Measurements from ENCODE around the gene GREB1L. TPM values are rescaled to one million over a fixed set of nuclear protein-coding genes. Genes with fewer than 3 reads are reported as not detected.
"Not testable (repeated sequence)": the region's sequence is repeated elsewhere in the genome, so short reads cannot be mapped to it uniquely, and the experiment has no call there.

GREB1L gene
- under 1 TPM; 0.50 to 0.91 (median 0.63) TPM for polyA plus RNA-seq (ENCODE audit: insufficient read depth in 1 of 5, insufficient read length in 5 of 5, low replicate concordance in 1 of 5)
- long read RNA-seq, donor 1, result 0 reads
- long read RNA-seq, donor 2, result 0 reads
- long read RNA-seq, donor 3, result 0 reads
- long read RNA-seq, donor 4, result 0 reads
- long read RNA-seq, donor 5, result 0 reads
- long read RNA-seq, donor 6, result 0 reads
- long read RNA-seq, donor 7, result 0 reads
- long read RNA-seq, donor 8, result 0 reads

DNA sequence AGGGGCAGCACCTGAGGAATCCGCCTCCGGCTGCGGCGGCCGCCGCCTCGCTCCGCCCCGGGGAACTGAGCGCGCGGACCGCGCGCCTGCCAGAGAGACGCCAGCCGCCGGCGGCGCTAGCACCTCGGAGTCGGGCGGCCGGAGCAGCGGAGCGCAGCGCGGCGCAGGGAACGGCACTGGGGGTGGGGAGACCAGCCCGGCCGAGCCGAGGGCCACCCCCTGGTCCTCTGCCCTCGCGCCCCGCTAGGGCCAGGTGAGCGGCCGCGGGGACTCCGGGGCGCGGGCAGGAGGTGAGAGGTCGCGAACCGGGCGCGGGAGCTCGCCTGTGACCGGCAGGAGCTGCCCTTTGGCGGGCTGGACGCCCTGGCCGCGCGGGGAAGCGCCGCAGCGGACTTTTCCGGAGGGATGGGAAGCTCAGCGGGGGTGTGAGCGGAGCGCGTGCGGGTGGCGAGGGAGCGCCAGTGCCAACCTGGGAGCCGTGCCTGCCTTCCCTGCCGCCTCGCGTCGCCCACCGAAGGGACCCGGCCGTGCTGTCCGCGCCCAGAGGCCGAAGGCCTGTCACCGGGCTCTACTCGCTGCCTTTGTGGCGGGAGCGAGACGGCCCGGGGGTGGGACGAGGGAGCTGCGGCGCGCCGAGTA is at the start of gene GREB1L:
TSS of gene GREB1L (plus strand) at position 92 of the 639 bp plus-strand sequence. CDS start 141,287 bp downstream, outside the sequence.
- peak in 1 of 2 donors; percentile 43 for DNase-seq

DNA sequence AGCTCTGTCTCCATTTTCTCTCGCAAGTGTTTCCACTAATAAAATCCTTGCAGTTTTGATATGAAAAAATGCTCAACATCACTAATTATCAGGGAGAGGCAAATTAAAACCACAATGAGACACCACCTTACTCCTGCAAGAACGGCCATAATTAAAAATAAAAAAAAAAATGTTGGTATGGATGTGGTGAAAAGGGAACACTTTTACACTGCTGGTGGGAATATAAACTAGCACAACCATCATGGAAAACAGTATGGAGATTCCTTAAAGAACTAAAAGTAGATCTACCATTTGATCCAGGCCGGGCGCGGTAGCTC is 49.8 kb upstream of the GREB1L start:
- DNase-seq, result no peak

DNA sequence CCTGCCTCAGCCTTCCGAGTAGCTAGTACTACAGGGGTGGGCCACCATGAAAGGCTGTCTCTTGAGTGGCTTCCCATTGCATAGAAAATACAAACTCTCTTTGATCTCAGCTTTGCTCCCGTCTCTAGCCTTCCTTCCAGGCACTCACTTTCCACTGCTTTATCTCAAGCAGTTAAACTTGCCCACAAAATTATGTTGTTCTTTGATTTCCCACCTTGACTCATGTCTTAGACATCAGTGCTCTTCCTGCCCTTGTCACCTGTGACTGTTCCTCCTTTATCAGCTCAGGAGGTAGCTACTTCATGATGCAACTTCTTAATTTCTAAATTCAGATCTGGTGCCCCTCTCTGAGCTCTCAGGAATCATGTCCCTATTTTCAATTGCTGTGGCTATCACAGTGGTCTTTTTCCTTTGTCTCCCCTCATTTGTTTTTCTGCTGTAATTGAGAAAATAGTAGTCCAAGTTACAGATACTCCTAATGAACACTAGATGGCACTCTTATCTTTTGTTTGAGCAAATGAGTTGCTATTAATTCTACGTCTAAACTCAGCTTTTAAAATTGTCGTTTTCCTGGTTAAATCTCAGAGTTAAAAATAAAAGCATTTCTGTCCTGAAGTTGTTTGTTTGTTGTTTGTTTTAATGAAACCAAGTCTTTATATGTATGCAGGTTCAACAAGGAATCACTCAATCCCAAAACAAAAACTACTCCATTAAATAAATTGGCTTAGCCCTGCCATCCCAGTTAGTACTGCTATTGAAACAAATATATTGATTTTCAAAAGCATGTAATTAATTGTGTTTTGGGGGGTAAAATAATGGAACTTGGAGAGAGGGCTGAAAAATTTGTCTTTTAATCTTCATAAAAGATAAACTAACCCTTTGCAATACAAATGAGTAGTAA is 46.9 kb upstream of the GREB1L start:
- DNase-seq, result peak in 1 of 2 donors; percentile 19

DNA sequence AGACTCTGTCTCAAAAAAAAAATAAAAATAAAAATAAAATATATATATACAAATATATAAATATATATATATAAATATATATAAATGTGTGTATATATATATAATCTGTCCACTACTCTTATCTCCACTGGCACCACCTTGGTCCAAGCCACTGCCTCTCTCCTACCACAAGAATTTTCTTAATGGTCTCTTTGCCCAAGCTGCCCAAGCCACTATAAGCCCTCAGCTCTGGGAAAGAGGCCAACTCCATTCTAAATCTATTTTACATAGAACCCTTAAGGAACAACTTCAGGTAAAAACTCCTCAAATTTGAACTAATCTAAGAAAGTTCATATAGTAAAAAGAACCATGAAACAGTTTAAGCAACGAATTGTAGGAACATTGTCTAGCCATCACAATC is 45.6 kb upstream of the GREB1L start:
- DNase-seq, result peak in 1 of 2 donors; percentile 21

DNA sequence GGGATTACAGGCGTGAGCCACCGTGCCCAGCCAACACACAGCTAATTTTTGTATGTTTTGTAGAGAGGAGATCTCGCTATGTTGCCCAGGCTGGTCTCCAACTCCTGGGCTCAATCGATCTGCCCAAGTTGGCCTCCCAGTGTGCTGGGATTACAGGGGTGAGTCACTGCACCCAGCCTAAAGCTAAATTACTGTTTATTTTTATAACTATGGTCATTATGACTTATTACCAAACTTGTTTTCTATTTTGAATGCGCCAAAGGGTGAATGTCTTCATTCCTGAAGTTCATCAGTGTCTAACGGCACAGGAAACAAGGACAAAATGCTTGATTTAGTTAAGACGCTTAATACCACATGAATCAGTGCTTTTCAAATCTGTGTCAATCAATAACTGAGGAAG is 38.9 kb upstream of the GREB1L start:
- DNase-seq, result no peak

DNA sequence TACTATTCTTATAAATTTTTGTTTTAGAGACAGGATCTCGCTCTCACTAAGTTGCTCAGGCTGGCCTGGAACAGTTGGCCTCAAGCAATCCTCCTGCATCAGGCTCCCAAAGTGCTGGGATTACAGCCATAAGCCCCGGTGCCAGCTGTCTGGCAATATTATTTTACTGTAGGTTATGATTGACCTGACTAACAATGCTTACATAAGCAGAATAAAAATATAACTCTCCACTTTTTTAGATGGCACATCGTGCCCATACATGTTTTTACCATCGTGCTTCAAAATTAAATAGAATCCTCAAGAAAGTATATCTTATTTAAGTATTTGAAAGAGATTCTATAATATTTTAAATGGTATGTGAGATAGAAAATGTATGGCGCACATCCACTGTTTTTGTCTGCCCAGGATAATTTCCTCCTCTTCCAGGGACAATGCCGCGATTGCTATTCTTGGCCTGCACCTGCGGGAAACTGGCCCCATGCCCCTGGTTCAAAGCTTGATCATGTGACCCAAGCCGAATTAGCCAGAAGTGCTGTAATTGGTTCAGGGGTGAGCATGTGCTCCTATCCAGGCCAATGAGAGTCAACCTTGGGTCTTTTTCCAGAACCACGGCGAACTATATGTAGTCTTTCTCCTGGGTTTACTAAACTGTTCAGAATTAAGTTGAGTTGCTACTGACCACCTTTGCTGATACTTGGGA is 38.3 kb upstream of the GREB1L start:
- DNase-seq, result no peak

DNA sequence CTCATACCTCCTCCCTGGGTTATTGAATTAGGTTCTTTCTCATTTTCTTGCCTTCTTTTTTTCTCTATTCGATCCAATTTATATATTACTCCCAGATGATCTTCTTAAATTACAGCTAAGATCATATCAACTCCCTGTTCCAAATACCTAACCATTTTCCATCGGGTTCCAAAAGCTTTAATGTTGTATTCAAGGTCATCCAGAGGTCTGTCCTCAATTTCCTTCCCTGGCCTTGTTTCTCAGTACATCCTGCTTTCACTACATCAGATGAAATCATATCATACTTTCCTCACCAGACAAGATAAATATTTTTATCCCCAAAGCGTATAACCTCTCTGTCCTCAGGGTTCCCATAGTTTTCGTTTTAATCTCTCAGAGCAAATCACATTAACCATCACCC is 36.3 kb upstream of the GREB1L start:
- no peak for DNase-seq

DNA sequence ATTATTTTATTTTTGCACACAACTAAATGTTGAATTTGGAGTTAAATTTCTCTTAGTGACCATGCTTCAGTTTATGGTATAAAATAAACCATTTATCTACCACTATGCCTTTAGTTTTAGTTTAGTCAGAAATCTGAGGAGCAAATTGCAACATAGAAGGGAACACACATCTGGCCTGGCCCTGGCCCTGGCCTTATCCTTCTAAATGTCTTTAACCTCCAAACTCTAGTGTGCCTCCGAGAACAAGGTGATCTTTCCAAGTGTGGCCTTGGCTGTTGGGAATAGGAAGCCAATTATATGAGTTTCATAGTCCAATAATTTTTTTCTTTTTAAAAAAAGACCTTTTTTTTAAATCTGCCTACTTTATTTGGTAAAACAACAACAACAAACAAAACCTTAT is 31.8 kb upstream of the GREB1L start:
- no peak for DNase-seq

DNA sequence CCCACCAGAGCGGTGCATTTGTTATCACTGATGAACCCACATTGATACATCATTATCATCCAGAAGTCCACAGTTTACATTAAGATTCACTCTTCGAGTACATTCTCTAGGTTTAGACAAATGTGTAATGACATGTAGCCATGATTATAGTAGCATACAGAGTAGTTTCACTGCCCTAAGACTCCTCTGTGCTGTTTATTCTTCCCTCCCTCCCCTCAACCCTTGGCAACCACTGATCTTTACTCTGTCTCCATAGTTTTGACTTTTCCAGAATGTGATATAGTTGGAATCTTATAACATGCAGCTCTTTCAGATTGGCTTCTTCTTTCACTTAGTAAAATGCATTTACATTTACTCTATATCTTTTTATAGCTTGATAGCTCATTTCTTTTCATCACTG is 31.2 kb upstream of the GREB1L start:
- DNase-seq, result no peak

DNA sequence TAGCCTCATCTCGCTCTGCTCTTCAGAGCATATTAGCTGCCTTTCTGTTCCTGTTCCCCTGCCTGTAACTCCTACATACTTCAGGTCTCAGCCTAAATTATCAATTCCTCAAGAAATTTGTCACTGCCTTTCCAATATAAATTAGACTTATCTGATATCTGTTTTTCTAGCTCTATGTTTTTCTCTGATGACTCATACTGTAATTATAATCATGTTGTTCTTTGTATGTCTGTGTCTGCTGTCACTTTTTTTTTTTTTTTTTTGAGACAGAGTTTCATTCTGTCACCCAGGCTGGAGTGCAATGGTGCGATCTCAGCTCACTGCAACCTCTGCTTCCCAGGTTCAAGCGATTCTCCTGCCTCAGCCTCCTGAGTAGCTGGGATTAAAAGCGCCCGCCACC is 27.6 kb upstream of the GREB1L start:
- not testable (repeated sequence) for DNase-seq

DNA sequence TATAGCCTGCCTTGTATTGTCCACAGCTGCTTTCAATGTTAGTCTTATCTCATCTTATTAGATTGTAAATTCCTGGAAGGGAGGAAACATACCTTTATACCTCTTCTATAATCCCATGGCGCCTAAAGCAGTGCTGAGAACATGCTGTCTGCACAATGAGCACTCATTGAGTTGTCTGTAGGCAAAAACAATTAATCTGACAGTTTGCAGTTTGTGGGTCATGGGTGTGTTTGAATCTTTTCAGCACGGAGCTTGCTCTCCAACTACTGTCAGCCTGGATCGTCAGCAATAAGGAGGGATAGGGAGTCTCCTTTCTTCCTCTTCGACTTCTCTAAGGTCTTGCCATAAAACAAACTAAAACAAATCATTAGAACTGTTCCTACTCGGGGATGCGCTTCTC is 26.5 kb upstream of the GREB1L start:
- DNase-seq, result no peak

DNA sequence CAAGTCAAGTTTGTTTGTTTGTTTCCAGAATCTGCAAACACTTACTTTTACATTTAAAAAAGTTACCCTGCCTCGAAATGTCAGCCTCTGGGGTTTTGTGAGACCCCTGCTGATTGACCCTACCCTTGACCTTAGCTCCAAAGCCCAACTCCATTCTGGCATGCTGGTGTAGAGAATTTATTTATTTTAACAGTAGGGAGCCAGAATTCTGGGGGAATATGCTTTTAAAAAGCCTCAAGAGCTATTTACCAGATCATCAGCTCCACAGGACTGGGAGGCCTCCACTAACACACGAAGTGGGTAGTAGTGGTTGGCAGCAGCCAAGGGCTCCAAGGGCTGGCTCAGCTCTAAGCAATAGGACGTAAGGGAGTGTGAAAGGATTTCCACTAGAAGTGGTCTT is 23.2 kb upstream of the GREB1L start:
- DNase-seq, result no peak

DNA sequence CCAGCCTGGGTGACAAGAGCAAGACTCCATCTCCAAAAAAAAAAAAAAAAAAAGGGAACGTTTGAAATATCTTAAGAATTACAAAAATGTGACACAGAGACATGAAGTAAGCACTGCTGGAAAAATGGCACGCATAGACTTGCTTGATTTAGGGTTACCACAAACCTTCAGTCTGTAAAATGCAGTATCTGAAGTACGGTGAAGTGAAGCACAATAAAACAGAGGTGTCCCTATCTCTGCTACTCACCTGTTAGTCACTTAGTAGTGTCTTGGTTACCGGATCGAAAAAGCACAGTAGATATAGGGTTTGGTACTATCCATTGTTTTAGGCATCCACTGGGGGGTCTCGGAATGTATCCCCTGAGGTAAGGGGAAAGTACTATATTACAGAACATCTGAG is 11.6 kb upstream of the GREB1L start:
- DNase-seq, result no peak

DNA sequence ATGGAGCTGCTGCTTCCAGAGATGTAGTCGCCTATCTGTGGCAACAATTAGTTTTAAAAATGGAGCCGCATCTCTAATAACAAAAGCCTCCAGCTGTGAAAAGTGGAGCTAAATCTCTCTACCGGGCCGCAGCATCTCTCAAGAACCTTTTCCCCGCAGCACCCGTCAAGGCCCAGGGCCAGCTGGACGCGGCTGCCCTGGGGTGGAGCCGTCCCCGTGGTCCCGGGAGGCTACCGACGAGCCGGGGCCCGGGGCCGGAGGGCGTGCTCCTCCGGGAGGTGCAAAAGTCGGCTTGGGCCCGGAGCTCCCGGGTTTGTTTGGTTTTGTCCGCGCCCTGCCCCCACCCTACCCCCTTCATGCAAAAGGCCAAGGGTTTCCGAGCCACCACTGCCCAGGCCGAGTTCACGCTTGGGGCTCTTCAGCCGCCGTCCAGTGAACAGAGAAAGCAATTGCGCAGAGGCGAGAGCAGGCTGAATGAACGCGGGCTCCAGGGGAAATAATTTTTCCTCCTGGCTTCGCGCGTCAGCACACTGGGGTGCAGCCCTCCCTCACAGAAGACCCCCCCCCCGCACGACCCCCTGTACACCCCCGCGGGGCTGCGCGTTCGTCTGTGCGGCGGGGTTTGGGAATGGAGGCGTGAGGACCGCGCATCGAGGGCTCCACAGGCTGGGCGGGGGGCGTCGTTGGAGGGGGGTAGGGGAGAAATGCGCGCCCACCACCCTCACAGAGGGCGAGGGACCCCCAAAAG is 557 bp upstream of the GREB1L start:
- no peak for DNase-seq

DNA sequence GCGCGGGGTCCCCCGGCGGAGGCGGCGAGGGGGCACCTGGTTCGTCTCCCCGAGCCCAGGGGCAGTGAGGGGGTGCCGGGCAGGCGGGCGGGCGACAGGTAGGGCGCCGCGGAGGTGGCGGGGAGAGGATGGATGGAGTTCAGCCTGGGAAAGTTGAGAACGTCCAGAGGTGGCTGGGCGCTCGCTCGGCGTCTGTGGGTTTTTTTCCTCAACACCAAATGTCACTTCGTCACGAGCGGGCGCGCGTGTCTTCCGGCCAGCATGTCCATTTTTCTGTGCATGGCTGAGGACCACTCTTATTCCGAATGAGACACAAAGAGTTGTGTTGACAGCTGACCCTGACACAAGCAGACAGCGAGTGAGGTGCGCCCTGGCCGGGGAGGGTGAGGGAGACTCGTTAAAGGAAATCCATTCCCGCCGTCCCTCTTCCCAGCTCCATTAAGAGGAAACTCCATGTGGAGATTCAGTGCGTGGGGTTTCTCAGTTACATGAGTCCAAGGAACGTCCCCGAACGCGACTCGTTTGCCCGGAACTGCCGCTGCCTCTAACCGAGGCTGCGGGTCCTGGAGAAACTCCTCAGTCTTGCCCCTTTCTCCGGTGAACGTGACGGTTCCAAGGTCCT is 859 bp downstream of the GREB1L start:
- DNase-seq, result no peak

DNA sequence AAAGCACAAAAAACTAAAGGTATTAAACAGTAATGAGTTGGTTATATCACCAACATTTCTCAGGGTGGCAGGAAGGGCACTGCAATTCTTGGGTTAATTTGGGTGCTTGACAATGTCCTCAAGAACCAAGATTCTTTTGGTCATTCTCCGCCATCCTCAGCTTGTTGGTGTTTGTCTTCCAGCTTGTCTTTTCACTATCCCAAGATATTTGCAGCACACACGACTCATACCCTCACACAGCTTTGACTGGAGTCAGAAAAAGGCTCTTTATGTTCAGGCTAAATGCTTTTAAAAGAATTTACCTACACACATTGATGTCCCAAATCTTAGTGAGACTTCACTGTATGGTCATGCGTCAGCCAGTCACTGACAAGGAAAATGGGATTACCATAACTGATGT is 12.5 kb downstream of the GREB1L start:
- no peak for DNase-seq

DNA sequence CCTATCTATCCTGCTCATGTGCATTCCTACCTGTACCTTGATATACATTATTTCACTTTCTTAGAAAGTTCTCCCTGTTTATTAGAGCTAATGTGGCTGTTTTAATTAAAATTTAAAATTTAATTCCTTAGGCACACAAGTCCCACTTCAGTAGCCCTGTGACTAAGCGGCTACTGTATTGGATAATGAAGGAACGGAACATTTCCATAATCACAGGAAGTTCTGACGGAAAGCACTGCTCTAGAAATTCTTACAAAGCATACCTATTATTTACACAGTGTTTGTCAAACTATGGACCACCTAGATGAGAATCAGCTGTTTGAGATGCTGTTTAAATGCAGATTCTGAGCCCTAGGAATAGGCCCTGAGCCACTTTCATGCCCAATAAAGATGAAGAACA is 13.2 kb downstream of the GREB1L start:
- DNase-seq, result no peak

DNA sequence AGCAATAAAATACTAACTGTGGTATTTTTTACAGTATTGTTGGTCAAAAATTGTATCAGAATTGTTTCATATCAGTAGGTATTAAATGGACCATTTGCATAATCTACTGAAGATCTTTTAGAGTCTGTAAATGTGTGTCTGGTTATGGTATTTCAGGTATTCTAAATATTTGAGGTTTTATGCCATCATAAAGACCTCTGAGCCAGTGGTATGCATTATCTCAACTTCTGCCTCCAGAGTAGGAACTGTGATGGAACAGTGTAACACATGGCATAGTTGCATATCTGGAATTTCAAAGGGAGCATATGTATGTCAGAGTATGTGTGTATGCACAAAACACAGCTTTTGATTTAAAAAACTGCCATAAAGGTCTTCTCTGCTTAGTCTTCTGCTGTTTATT is 15.4 kb downstream of the GREB1L start:
- DNase-seq, result no peak

DNA sequence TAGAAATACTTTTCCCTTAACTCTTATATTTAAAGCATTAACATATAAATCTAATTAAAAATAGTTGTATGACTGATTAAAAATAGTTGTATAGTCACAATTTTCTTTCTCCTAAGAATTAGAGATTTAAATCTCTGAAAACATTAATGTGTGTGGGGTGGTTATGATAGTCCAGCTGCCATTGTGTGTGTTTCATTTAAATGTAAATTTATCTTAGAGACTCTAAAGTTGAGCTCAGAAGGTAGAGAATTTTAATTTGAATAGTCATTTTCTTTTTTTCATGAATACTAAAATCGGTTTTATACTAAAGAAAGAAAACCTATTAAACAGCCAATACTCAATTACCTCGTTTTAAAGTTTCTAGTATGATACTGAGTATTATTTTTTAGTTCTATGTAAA is 18.6 kb downstream of the GREB1L start:
- DNase-seq, result no peak

DNA sequence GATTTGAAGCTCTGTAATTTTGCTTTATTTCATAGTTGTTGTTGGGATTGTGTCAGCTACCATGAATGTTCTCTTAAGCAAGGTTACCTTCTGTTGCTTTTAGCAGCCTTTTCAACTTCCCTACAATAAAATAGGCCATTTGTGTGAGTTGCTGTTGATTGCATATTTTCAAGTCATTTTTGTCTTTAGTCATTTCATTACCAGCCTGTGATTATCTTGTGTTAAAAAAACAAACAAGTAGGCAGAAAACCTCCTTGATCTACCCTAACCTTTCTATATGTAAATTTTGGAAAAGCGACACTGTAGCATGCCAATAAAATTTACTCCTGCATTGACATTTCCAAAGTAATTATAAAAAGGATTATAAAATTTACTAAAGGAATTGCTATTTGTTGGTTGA is 19.3 kb downstream of the GREB1L start:
- DNase-seq, result no peak

DNA sequence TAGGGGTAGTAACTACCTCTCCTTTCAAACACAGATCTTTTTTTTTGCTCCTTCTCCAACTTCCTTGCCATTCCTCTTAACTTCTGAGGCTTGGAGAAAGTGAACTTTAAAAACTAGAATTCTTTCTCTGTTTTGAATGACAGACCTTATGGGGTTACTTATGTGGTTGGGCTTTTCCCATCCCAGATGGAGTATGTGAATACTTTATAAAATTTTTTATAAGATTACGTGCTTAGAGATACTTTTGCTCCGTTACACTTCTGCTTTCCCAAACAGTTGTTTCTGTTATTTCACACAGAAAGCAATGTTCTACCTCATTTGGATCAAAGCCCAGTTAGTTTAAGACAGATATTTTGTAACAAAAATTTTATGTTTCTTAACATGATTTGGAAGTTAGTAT is 20.2 kb downstream of the GREB1L start:
- no peak for DNase-seq

All from right lung (tissue), 10 donors.